GM19099 (cell line): ENCODE measurements around the gene SH2B3.

ENCODE experiments used
- POLR2A ChIP-seq: IDR thresholded peaks from 3 replicates; pipeline ENCODE4 v1.6.1; 2011; ENCODE audit warnings: low read depth; ENCODE audit not compliant: insufficient read length; ENCODE audit errors: extremely low read depth

Gene SH2B3

GRCh38 chr12:111414711-111415252 is 9.1 kb downstream of the SH2B3 start:
- TF ChIP-seq POLR2A = no peak

GRCh38 chr12:111417290-111417689 is 11.6 kb downstream of the SH2B3 start:
- TF ChIP-seq POLR2A = no peak

DNA sequence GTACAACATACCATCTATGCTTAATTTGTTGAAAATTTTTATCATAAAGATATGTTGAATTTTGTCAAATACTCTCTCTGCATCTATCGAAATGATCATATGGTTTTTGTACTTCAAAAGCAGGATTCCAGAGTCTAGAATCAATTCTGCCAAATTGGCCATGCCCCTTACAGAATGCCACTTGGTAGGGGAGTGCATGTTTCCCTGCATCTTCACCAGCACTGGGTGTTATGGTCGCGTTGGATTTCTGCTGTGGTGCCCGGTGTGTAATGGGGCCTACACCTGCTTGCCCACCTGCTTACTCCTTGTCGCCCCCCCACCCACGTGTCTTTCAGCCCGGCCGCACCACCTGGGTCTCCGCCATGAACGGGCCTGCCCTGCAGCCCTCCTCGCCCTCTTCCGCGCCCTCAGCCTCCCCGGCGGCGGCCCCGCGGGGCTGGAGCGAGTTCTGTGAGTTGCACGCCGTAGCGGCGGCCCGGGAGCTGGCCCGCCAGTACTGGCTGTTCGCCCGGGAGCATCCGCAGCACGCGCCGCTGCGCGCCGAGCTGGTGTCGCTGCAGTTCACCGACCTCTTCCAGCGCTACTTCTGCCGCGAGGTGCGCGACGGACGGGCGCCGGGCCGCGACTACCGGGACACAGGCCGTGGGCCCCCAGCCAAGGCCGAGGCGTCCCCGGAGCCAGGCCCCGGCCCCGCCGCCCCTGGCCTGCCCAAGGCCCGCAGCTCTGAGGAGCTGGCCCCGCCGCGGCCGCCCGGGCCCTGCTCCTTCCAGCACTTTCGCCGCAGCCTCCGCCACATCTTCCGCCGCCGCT is 12.3 kb downstream of the SH2B3 start:
- TF ChIP-seq POLR2A = no peak

DNA sequence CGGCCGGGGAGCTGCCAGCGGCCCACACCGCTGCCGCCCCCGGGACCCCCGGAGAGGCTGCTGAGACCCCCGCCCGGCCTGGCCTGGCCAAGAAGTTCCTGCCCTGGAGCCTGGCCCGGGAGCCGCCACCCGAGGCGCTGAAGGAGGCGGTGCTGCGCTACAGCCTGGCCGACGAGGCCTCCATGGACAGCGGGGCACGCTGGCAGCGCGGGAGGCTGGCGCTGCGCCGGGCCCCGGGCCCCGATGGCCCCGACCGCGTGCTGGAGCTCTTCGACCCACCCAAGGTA is 12.8 kb downstream of the SH2B3 start:
- TF ChIP-seq POLR2A = no peak

DNA sequence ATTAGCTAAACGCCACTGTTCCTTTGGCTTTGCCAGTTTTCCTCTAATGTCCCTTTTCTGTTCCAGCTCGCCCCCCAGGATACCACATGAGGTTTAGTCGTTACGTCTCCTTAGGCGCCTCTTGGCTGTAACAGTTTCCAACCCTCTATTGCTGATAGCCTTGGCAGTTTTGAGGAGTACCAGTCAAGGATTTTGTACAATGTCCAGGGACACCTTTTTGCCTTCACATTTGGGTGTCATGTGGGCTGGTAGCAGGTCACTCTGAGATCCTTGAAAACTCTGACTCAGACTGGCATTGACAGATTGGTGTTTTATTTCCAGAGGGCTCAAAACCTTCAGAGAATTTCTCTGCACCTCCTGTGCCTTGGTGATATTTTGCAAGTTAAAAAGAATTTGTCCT is 14.1 kb downstream of the SH2B3 start:
- TF ChIP-seq POLR2A = no peak

DNA sequence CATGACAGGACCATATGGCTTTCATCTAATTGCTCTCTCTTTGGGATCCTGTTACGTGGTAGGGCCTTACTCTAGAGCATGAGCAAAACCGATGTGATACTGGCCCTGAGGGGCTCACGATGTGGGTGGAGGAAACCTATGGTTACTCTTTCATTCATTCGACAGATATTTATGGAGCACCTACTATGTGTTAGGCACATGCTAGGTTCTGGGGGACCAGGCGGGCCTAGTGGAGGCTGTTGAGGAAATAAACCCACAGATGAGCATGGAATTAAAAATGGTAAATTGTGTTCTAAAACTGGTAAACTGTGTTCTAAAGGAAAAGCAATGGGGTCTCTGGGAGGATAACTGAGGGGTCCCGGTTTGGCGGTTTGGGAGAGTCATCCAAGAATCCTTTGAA is 14.8 kb downstream of the SH2B3 start:
- no peak for TF ChIP-seq POLR2A

DNA sequence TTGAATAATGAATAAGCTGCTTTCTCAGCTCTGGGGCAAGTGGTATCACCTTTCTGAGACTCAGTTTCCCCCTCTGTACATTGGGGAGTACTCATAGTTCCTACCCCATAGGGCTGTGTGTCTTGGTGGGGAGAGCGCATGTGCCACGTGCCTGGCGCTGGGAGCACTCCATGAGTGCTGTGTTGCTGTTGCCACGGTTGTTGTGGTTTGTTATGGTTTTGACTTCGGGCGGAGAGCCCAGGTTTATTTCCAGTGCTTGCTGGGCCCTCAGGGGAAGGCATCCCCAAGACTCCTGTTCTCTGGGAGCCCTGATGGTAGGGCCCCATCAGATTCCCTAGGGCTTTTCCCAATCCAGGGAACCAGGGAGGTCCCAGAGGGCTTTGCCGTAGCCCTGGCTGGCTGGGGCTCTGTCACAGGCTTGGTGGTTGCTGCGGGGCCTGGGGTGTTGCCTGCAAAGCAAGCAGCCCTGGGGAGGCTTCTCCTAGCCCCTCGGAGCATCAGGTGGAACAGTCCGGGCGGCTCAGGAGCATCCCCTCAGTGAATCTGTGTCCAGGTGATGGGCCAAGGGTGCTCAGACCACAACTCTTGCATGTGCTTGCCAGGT is 18.6 kb downstream of the SH2B3 start:
- TF ChIP-seq POLR2A = no peak

- TF ChIP-seq POLR2A = no peak
These were observed 19.1 kb downstream of the SH2B3 start for GRCh38 chr12:111424793-111425251.

- TF ChIP-seq POLR2A = no peak
These were observed 19.9 kb downstream of the SH2B3 start for GRCh38 chr12:111425655-111426054.

GRCh38 chr12:111426344-111427185 is 20.8 kb downstream of the SH2B3 start:
- TF ChIP-seq POLR2A = no peak

DNA sequence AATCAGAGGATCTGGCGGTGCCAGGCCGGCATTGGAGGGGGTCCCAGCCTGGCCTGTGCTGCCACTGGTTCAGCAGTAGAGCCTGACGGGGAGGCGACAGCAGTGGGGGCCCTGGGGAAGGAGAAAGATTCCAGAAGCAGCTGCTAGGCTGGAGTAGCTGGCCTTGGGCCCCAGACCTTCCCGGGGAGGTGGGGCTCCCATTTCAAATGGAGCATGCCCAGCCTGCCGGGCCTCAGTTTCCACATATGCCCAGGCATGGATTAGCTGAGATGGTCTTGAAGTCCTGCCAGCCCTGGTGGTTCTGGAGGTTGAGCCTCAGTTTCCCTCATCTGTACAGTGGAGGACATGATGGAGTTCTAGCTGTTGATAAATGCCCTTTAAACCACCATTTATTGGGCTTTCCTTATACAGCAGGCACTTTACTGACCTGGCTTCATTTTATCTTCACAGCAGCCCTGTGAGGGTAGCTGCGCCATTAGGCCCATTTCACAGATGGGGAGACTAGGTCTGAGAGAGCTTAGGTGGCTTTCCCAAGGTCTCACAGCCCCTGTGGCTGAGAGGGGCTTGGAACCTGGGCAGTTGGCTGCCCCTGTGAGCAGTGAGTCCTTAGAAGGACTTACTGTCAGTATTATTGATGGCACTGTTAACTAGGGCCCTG is 21.8 kb downstream of the SH2B3 start:
- no peak for TF ChIP-seq POLR2A

GRCh38 chr12:111428081-111428727 is 22.5 kb downstream of the SH2B3 start:
- no peak for TF ChIP-seq POLR2A

DNA sequence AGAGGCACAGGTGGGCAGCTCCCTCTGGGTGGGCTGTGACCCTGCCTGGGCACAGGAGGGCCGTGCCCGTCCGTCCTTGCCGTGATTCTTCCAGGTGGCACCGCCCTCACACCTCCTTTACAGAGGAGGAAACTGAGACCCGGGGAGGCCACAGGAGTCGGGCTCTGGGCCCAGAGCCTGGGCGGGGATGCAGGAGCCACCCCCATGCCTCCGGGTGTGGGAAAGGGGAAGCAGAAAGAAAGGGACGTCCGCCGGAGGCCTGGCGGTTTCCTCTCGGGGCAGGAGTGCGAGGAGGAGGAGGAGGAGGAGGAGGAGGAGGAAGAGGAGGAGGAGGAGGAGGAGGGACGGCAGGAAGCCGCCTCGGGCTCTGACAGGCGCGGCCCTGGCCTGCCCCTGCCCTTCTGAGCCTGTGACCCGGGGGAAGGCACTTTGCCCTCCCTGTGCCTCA is 23.0 kb downstream of the SH2B3 start:
- no peak for TF ChIP-seq POLR2A

DNA sequence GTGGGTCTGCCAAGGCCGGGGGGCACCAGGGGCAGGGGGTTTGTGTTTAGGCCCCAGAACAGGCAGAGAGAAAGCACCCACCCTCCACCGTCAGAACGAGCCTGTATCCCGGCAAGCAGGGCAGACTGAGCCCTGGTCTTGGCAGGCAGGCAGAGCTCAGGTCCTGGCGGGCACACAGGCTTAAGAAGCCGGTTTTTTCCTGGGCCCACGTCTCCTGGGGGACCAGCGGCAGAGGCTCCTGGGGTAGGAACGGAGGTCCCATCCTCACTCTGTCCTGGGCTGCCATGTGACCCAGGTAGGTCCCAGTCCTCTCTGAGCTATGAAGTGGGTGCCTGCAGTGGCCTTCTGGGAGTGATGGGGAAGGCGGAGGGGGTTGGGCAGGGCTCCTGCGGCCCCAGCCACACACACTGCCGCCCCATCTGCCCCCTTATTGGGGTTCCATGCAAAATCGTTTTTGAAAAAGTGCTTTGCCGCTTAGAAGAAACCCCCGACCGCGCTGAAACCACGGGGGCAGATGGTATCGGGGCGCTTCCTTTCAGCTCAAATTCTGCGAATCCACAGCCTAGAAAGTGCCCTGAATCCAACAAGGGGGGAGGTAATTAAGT is 24.2 kb downstream of the SH2B3 start:
- TF ChIP-seq POLR2A = peak; percentile 39
